Suprapubic skin (tissue), 4 donors: ENCODE results near the gene FILIP1L. TPM values are rescaled to one million over a fixed set of nuclear protein-coding genes. Genes with fewer than 3 reads are reported as not detected.
A peak's percentile ranks its signal among the peaks of the same experiment; 100 is the strongest.

ENCODE experiments used
- DNase-seq, 2 donors: peaks; one replicate each; pipeline ENCODE4 v3.0.0-alpha.2; 2019; ENCODE audit warnings: low spot score in 2 of 2
- H3K27ac ChIP-seq: fragments of 200-600 bp; sonication (generic); one replicate; pipeline ENCODE4 v1.5.1; 2019
- H3K27me3 ChIP-seq: fragments of 200-600 bp; sonication (generic); one replicate; pipeline ENCODE4 v1.5.1; 2019
- H3K36me3 ChIP-seq: fragments of 200-600 bp; sonication (generic); one replicate; pipeline ENCODE4 v1.5.1; 2019
- H3K4me1 ChIP-seq: fragments of 200-600 bp; sonication (generic); one replicate; pipeline ENCODE4 v1.5.1; 2019
- H3K4me3 ChIP-seq: fragments of 200-600 bp; sonication (generic); one replicate; pipeline ENCODE4 v1.5.1; 2019; ENCODE audit warnings: mild to moderate bottlenecking
- H3K9me3 ChIP-seq: fragments of 200-600 bp; sonication (generic); one replicate; pipeline ENCODE4 v1.5.1; 2019
- EP300 ChIP-seq: sonication (generic); formaldehyde crosslinking; IDR thresholded peaks from one replicate; pipeline ENCODE4 v1.6.1; 2017; ENCODE audit warnings: antibody characterized with exemption
- POLR2A ChIP-seq, 2 donors: fragments of 450-650 bp; IDR thresholded peaks; one replicate each; pipeline ENCODE4 v1.6.1; 2017; ENCODE audit warnings: antibody characterized with exemption in 2 of 2, mild to moderate bottlenecking in 2 of 2, moderate library complexity in 2 of 2
- POLR2AphosphoS5 ChIP-seq, 3 donors: sonication (generic); formaldehyde crosslinking; IDR thresholded peaks; one replicate each; pipeline ENCODE4 v1.6.1; 2017; ENCODE audit warnings: antibody characterized with exemption in 3 of 3
- WGBS: methylation state at CpG from one replicate; pipeline ENCODE4 v1.1.5; 2018; 5-methylcytosine and 5-hydroxymethylcytosine counted together
- total RNA-seq, 4 donors: library from RNA; depleted of rRNA; stranded (reverse); fragments of >200 nt; gene quantifications; one replicate each; pipeline ENCODE4 v1.1.0, GENCODE V29; 2016
- TF ChIP-seq, protein P1 (sequence below), 2 donors: fragments of 200-600 bp in 1 of 2; fragments of 450-650 bp in 1 of 2; sonication (generic) in 1 of 2; IDR thresholded peaks; one replicate each; pipeline ENCODE4 v1.5.1; 2016 to 2019; ENCODE audit warnings: antibody characterized with exemption in 2 of 2, mild to moderate bottlenecking in 1 of 2, moderate library complexity in 1 of 2

Gene FILIP1L
- total RNA-seq, 4 donors from 2014 or later: 14.0 to 19.9 (median 15.9) TPM

DNA sequence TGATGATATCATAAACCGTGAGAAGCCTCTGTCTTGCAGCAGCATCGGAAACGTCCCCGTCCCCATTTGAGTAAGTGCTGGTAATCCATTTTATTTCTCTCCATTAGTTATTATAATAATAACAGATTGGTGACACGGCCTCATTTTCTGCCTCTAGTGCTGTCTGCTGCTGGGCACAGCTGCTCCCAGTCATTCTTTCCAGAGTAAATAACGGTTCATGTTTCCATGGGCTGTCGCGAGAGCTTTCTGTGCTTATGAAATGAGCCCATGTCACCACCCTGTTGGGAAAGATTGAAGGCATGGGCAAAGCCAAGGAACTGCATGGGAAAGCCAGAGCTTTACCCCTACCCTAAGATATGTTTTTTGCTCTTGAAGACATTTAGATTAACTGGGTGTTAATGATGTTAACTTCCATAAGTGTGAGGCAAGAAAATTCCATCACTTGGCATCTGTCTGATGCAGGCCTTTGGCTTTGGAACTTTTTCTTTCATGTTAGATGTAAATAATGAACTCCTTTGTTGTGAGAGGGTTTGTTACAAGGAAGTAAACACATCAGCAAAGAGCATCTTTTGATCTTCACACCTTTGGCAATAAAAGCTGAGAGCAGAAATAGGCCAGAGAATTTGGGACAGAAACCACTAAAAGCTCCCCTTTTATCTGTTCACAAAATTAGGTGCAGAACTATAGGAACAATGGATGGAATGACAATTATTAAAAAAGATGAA, 141.8 kb downstream of the FILIP1L start:
- DNase-seq: no peak
- peaks cover 27% of the 10 kb centered on the region for H3K4me1 ChIP-seq
- no peak for TF ChIP-seq POLR2A (IDR thresholded peaks at IDR 0.05)
- TF ChIP-seq, protein P1, sequence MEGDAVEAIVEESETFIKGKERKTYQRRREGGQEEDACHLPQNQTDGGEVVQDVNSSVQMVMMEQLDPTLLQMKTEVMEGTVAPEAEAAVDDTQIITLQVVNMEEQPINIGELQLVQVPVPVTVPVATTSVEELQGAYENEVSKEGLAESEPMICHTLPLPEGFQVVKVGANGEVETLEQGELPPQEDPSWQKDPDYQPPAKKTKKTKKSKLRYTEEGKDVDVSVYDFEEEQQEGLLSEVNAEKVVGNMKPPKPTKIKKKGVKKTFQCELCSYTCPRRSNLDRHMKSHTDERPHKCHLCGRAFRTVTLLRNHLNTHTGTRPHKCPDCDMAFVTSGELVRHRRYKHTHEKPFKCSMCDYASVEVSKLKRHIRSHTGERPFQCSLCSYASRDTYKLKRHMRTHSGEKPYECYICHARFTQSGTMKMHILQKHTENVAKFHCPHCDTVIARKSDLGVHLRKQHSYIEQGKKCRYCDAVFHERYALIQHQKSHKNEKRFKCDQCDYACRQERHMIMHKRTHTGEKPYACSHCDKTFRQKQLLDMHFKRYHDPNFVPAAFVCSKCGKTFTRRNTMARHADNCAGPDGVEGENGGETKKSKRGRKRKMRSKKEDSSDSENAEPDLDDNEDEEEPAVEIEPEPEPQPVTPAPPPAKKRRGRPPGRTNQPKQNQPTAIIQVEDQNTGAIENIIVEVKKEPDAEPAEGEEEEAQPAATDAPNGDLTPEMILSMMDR (IDR thresholded peaks at IDR 0.05): no peak
- no peak for TF ChIP-seq POLR2AphosphoS5 (IDR thresholded peaks at IDR 0.05)
- no peak for TF ChIP-seq EP300
- H3K27me3 ChIP-seq: no peaks in the 10 kb centered on the region
- H3K9me3 ChIP-seq: no peaks in the 10 kb centered on the region
- H3K4me3 ChIP-seq: no peak overlapping the region
- no peak overlapping the region for H3K27ac ChIP-seq
- WGBS: 85% methylated on average over 8 of the region's 8 CpGs
- H3K36me3 ChIP-seq: no peaks in the 10 kb centered on the region

DNA sequence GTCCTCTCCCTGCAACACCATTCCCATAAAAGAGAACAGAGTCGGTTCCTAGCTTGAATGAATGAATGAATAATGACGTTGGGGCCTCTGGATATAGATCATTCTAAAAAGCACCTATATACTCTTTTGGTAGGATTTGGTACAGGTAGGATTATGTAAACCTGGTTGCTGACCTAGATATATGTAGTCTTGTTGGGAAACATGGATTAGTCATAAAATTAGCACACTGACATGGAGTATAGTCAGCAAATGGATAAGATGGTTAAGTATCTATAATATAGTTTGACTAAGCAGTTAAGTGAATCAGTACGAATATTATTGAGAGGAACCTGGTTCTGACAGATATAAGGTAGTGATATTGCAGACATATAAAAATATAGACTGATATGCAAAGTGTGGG, 142.5 kb downstream of the FILIP1L start:
- WGBS: 60% methylated on average over 3 of the region's 3 CpGs
- no peaks in the 10 kb centered on the region for H3K27me3 ChIP-seq
- H3K36me3 ChIP-seq: no peaks in the 10 kb centered on the region
- peaks cover 35% of the 10 kb centered on the region for H3K4me1 ChIP-seq
- H3K4me3 ChIP-seq: no peak overlapping the region
- H3K27ac ChIP-seq: no peak overlapping the region
- no peak for TF ChIP-seq POLR2AphosphoS5 (IDR thresholded peaks at IDR 0.05)
- TF ChIP-seq, protein P1 (IDR thresholded peaks at IDR 0.05): no peak
- TF ChIP-seq POLR2A (IDR thresholded peaks at IDR 0.05): no peak
- no peak for TF ChIP-seq EP300
- H3K9me3 ChIP-seq: no peaks in the 10 kb centered on the region
- no peak for DNase-seq

DNA sequence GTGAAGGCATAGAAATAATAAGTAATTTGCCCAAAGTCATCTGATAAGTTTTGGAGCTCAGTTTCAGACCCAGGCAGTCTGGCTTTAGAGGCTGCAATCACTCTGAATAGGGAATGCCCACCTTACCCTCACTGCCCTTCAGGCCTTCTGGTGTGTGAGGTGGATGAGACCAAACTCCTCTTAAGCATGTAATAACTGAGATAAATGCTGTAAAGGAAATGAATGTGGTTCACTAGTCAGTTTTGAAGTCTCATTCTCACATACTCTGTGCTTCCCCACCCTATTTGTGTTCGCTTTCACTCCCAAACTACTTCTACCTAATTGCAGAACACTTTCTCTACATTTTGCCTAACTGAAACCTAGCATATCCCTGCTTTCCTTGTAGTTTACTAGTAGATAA, 144.1 kb downstream of the FILIP1L start:
- 85% methylated on average over 1 of the region's 1 CpG for WGBS

DNA sequence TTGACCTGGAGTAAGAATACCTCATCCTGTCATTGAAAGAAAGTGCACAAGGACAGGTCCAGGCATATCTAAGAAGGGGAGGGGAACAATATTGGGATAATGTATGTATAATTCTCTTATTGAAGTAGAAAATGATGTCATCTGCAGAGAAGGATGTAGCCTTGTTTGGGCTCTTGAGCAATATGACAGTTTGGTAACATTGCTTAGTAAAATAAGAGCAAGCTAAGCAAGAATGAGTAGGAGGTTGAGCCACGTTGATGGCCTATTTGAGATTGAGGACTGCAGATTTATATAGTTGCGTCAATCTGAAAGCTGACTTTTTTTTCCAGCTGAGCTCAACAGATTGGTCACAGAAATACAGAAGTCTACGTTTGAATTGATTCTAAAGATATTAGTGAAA, 145.2 kb downstream of the FILIP1L start:
- Histone ChIP-seq H3K27ac (peak overlapping the region; percentile 70), H3K27me3 (no peaks in the 10 kb centered on the region), H3K4me1 (peaks cover 53% of the 10 kb centered on the region), H3K9me3 (no peaks in the 10 kb centered on the region), H3K36me3 (no peaks in the 10 kb centered on the region), H3K4me3 (no peak overlapping the region)
- no peak for DNase-seq
- no peak for TF ChIP-seq POLR2A (IDR thresholded peaks at IDR 0.05)
- TF ChIP-seq POLR2AphosphoS5 (IDR thresholded peaks at IDR 0.05): peak in 1 of 3 donors; percentile 28
- WGBS: 51% methylated on average over 3 of the region's 3 CpGs

More for the DNA sequence above, 144.1 kb downstream of the FILIP1L start:
- no peak overlapping the region for H3K27ac ChIP-seq
- H3K9me3 ChIP-seq: no peaks in the 10 kb centered on the region
- no peak for DNase-seq
- H3K36me3 ChIP-seq: no peaks in the 10 kb centered on the region
- H3K4me3 ChIP-seq: no peak overlapping the region
- H3K4me1 ChIP-seq: peaks cover 50% of the 10 kb centered on the region
- no peaks in the 10 kb centered on the region for H3K27me3 ChIP-seq
- TF ChIP-seq EP300 (no peak), POLR2A (IDR thresholded peaks at IDR 0.05) (no peak), POLR2AphosphoS5 (IDR thresholded peaks at IDR 0.05) (no peak)
- TF ChIP-seq, protein P1 (IDR thresholded peaks at IDR 0.05): no peak

DNA sequence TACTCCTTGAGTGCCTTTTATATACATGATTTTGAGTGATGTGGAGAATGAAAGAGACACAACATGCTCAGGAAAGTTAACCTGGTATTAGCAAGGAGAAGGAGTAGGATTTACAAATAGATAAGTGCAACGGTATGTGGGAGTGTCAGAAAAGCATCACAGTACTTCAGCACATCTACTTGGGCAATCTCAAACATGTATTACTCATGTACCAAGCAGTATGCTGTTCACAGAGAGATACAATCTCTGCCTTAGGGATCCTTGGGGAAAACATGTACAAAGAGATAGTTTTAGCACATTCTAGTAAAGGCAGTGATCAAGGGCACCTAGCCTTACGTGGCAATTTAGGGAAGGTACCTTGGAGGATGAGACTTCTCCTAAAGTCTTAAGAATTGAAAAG, 146.5 kb downstream of the FILIP1L start:
- no peak overlapping the region for H3K4me3 ChIP-seq
- WGBS: 59% methylated on average over 2 of the region's 2 CpGs
- no peaks in the 10 kb centered on the region for H3K36me3 ChIP-seq
- H3K4me1 ChIP-seq: peaks cover 53% of the 10 kb centered on the region
- no peaks in the 10 kb centered on the region for H3K27me3 ChIP-seq
- peak overlapping the region; percentile 70 for H3K27ac ChIP-seq
- DNase-seq: no peak
- TF ChIP-seq POLR2A (IDR thresholded peaks at IDR 0.05) (no peak), POLR2AphosphoS5 (IDR thresholded peaks at IDR 0.05) (peak in 1 of 3 donors; percentile 30), EP300 (no peak)
- TF ChIP-seq, protein P1 (IDR thresholded peaks at IDR 0.05): no peak
- H3K9me3 ChIP-seq: no peaks in the 10 kb centered on the region
